A549 (cell line): ENCODE results near the gene PFN2. TPM values are rescaled to one million over a fixed set of nuclear protein-coding genes. Genes with fewer than 3 reads are reported as not detected.

ENCODE experiments used
- ATAC-seq, 2 experiments: fragments of 200-7000 bp in 1 of 2; fragments of >200 bp in 1 of 2; cut with Nextera tagmentation in 1 of 2; cut with Tn5 transposase in 1 of 2; 3 replicates each; pipeline versions ENCODE4 v1.8.0 to v1.9.1; 2018 to 2020; ENCODE audit warnings: mild to moderate bottlenecking in 1 of 2, moderate library complexity in 1 of 2
- CTCF ChIA-PET: fragments of 300-600 bp; sonication (Branson Sonifier 250); formaldehyde crosslinking; extraction: SDS; loops from one replicate; lab custom pipeline; 2021; ENCODE audit warnings: antibody characterized with exemption, inconsistent platforms; lab: Yijun Ruan, JAX
- POLR2A ChIA-PET: fragments of 350-600 bp; formaldehyde crosslinking; extraction: SDS; loops from one replicate; lab custom pipeline; 2021; ENCODE audit warnings: antibody characterized with exemption, inconsistent platforms; lab: Yijun Ruan, JAX
- DNase-seq, 2 experiments: peaks; one replicate each; pipeline versions ENCODE4 v3.0.0 to v3.0.0-alpha.2; 2011 to 2016; ENCODE audit warnings: low read depth in 1 of 2, low spot score in 1 of 2
- FAIRE-seq: peaks from 2 replicates; lab custom pipeline; 2011; peaks lifted over from hg19 to GRCh38; lab: Jason Lieb, UNC
- H3K27ac ChIP-seq, 2 experiments: fragments of >200 bp; sonication (Bioruptor Twin); formaldehyde crosslinking; 3 replicates each; pipeline ENCODE4 v1.5.1; 2016 to 2017
- H3K4me1 ChIP-seq: fragments of >200 bp; sonication (Bioruptor Twin); formaldehyde crosslinking; 3 replicates; pipeline ENCODE4 v1.6.1; 2016
- H3K4me2 ChIP-seq: fragments of >200 bp; sonication (Bioruptor Twin); formaldehyde crosslinking; 3 replicates; pipeline ENCODE4 v1.6.1; 2016
- H3K4me3 ChIP-seq: fragments of >200 bp; sonication (Bioruptor Twin); formaldehyde crosslinking; 3 replicates; pipeline ENCODE4 v1.5.1; 2016
- H3K9me3 ChIP-seq: fragments of >200 bp; sonication (Bioruptor Twin); formaldehyde crosslinking; 3 replicates; pipeline ENCODE4 v1.6.1; 2016
- ATOH8 ChIP-seq: fragments of 250-450 bp; sonication (Bioruptor Pico); IDR thresholded peaks from 2 replicates; pipeline ENCODE4 v1.5.0; 2020; ENCODE audit warnings: low read depth, mild to moderate bottlenecking, moderate library complexity
- BHLHE40 ChIP-seq: IDR thresholded peaks from 2 replicates; pipeline ENCODE4 v1.6.1; 2012; ENCODE audit warnings: low read depth, low read length, inconsistent platforms
- CBX2 ChIP-seq: fragments of 200-600 bp; sonication (generic); IDR thresholded peaks from 2 replicates; pipeline ENCODE4 v1.6.1; 2016; ENCODE audit warnings: low read depth, mild to moderate bottlenecking, borderline replicate concordance
- CHD4 ChIP-seq: fragments of 200-600 bp; sonication (generic); IDR thresholded peaks from 2 replicates; pipeline ENCODE4 v1.6.1; 2016; ENCODE audit warnings: antibody characterized with exemption, mild to moderate bottlenecking, borderline replicate concordance
- E2F6 ChIP-seq: IDR thresholded peaks from 2 replicates; pipeline ENCODE4 v1.6.1; 2012; ENCODE audit warnings: low read depth, borderline replicate concordance
- EHF ChIP-seq: fragments of 250-450 bp; sonication (Bioruptor Pico); IDR thresholded peaks from 2 replicates; pipeline ENCODE4 v1.5.0; 2020; ENCODE audit warnings: mild to moderate bottlenecking
- ELK1 ChIP-seq: fragments of 150-350 bp; IDR thresholded peaks from 2 replicates; pipeline ENCODE4 v1.6.1; 2014; ENCODE audit warnings: low read depth, mild to moderate bottlenecking, low read length
- EP300 ChIP-seq, 2 experiments: fragments of >200 bp; sonication (Bioruptor Twin); formaldehyde crosslinking; IDR thresholded peaks; 2 replicates in 1 of 2; 3 replicates in 1 of 2; pipeline ENCODE4 v1.6.1; 2016 to 2017
- FOSB ChIP-seq: fragments of 250-450 bp; sonication (Bioruptor Pico); IDR thresholded peaks from 2 replicates; pipeline ENCODE4 v1.5.0; 2020; ENCODE audit warnings: mild to moderate bottlenecking, moderate library complexity
- FOSL2 ChIP-seq, 2 experiments: fragments of 450-650 bp in 1 of 2; fragments of >200 bp in 1 of 2; sonication (Bioruptor Twin) in 1 of 2; formaldehyde crosslinking; IDR thresholded peaks; 2 replicates each; pipeline versions ENCODE4 v1.5.0 to v1.6.1; 2016 to 2020; ENCODE audit warnings: mild to moderate bottlenecking in 1 of 2, moderate library complexity in 1 of 2
- FOXS1 ChIP-seq: fragments of 250-450 bp; sonication (Bioruptor Pico); IDR thresholded peaks from 2 replicates; pipeline ENCODE4 v1.5.0; 2020; ENCODE audit warnings: mild to moderate bottlenecking, moderate library complexity
- HES2 ChIP-seq: fragments of >200 bp; sonication (Bioruptor Twin); formaldehyde crosslinking; IDR thresholded peaks from 2 replicates; pipeline ENCODE4 v1.6.1; 2016
- HMGXB4 ChIP-seq: fragments of 250-450 bp; sonication (Bioruptor Pico); IDR thresholded peaks from 2 replicates; pipeline ENCODE4 v1.5.0; 2021; ENCODE audit warnings: mild to moderate bottlenecking, moderate library complexity, borderline replicate concordance
- HOXA7 ChIP-seq: fragments of 250-450 bp; sonication (Bioruptor Pico); IDR thresholded peaks from 2 replicates; pipeline ENCODE4 v1.5.0; 2020; ENCODE audit warnings: mild to moderate bottlenecking, moderate library complexity
- HOXB13 ChIP-seq: fragments of 250-450 bp; sonication (Bioruptor Pico); IDR thresholded peaks from 2 replicates; pipeline ENCODE4 v1.5.0; 2020; ENCODE audit warnings: low read depth, mild to moderate bottlenecking, moderate library complexity
- JUN ChIP-seq, 2 experiments: fragments of >200 bp; sonication (Bioruptor Twin); formaldehyde crosslinking; IDR thresholded peaks; 2 replicates in 1 of 2; 3 replicates in 1 of 2; pipeline ENCODE4 v1.6.1; 2016 to 2017
- KDM1A ChIP-seq: fragments of 200-600 bp; sonication (generic); IDR thresholded peaks from 2 replicates; pipeline ENCODE4 v1.6.1; 2016; ENCODE audit warnings: low read depth, mild to moderate bottlenecking
- MAZ ChIP-seq: fragments of 150-350 bp; IDR thresholded peaks from 2 replicates; pipeline ENCODE4 v1.6.1; 2014; ENCODE audit warnings: antibody characterized with exemption, low read depth, low read length, borderline replicate concordance
- MYC ChIP-seq: IDR thresholded peaks from 2 replicates; pipeline ENCODE4 v1.6.1; 2012; ENCODE audit warnings: mild to moderate bottlenecking, inconsistent platforms, low read length, improper control_type of control experiment, borderline replicate concordance
- NPAS2 ChIP-seq: fragments of 250-450 bp; sonication (Bioruptor Pico); IDR thresholded peaks from 2 replicates; pipeline ENCODE4 v1.8.0; 2022; ENCODE audit warnings: mild to moderate bottlenecking, moderate library complexity, borderline replicate concordance
- PHF8 ChIP-seq: fragments of 200-600 bp; sonication (generic); IDR thresholded peaks from 2 replicates; pipeline ENCODE4 v1.6.1; 2016; ENCODE audit warnings: low read depth, mild to moderate bottlenecking, antibody characterized with exemption, moderate library complexity, borderline replicate concordance
- POLR2AphosphoS2 ChIP-seq: conservative IDR thresholded peaks from 2 replicates; pipeline ENCODE4 v1.6.1; 2012; ENCODE audit warnings: low read length, improper control_type of control experiment, inconsistent platforms
- RAD21 ChIP-seq, 2 experiments: fragments of >200 bp in 1 of 2; sonication (Bioruptor Twin) in 1 of 2; formaldehyde crosslinking in 1 of 2; IDR thresholded peaks in 1 of 2; conservative IDR thresholded peaks in 1 of 2; 2 replicates in 1 of 2; 3 replicates in 1 of 2; pipeline ENCODE4 v1.6.1; 2012 to 2018; ENCODE audit warnings: inconsistent platforms in 1 of 2
- RNF2 ChIP-seq: fragments of 200-600 bp; sonication (generic); IDR thresholded peaks from 2 replicates; pipeline ENCODE4 v1.6.1; 2016; ENCODE audit warnings: low read depth, mild to moderate bottlenecking, antibody characterized with exemption, moderate library complexity, borderline replicate concordance
- SREBF2 ChIP-seq: fragments of 450-650 bp; IDR thresholded peaks from 2 replicates; pipeline ENCODE4 v1.6.1; 2014; ENCODE audit warnings: mild to moderate bottlenecking, moderate library complexity
- USF2 ChIP-seq: fragments of 450-650 bp; IDR thresholded peaks from 2 replicates; pipeline ENCODE4 v1.6.1; 2014; ENCODE audit warnings: antibody characterized with exemption
- ZFP36 ChIP-seq: fragments of 450-650 bp; IDR thresholded peaks from 2 replicates; pipeline ENCODE4 v1.6.1; 2014; ENCODE audit warnings: borderline replicate concordance; ENCODE audit not compliant: partially characterized antibody
- WGBS: methylation state at CpG from one replicate; pipeline ENCODE4 v1.1.6; 2017; ENCODE audit errors: missing lambda C conversion rate; 5-methylcytosine and 5-hydroxymethylcytosine counted together
- polyA plus RNA-seq, 4 experiments: library from polyadenylated mRNA; depleted of rRNA in 3 of 4; stranded (reverse); fragments of >200 nt; fragmentation: RNase III in 1 of 4; extraction: RNeasy Plus Mini Kit Qiagen cat#74134 plus additional on column Dnase treatment in 1 of 4; gene quantifications; 2 replicates in 3 of 4; 3 replicates in 1 of 4; pipeline ENCODE4 v1.2.3, GENCODE V29; 2011 to 2017

Gene PFN2
- polyA plus RNA-seq, 2 of the 4 experiments (the other 2 are of a cell fraction) = 201 to 539 TPM

- WGBS = 92% methylated on average over 3 of the region's 3 CpGs
- H3K4me2 ChIP-seq = no peak overlapping the region
- ChIA-PET CTCF (interaction anchor here (1.1 to 2.0 kb wide), 4 partner anchors 10 to 263 kb away, joined by 4 to 9 read pairs (median 6); no protein-coding TSS in a partner anchor), POLR2A (no interaction called here)
- ATAC-seq (no peak), FAIRE-seq (no peak), DNase-seq (no peak)
- H3K9me3 ChIP-seq = no peaks in the 10 kb centered on the region
- H3K27ac ChIP-seq = no peak overlapping the region
- TF ChIP-seq E2F6 (no peak), HOXB13 (CRISPR knock-in tag) (no peak), ZFP36 (no peak), ELK1 (no peak), RNF2 (no peak), HMGXB4 (no peak), USF2 (no peak), EHF (CRISPR knock-in tag) (no peak), KDM1A (no peak), CBX2 (no peak), MYC (no peak), FOSB (CRISPR knock-in tag) (no peak), POLR2AphosphoS2 (no peak), PHF8 (no peak), HES2 (no peak), SREBF2 (no peak), MAZ (no peak), FOSL2 (IDR thresholded peaks at IDR 0.05) (no peak), FOSL2 (CRISPR knock-in tag; IDR thresholded peaks at IDR 0.05) (no peak)
- H3K4me1 ChIP-seq = peaks cover 18% of the 10 kb centered on the region
- no peak overlapping the region for H3K4me3 ChIP-seq
These were observed 13.2 kb downstream of the PFN2 start for GRCh38 chr3:149957361-149958125.

GRCh38 chr3:149955449-149955848 lies 15.2 kb downstream of the PFN2 start:
- 87% methylated on average over 2 of the region's 2 CpGs for WGBS
- FAIRE-seq = no peak
- TF ChIP-seq FOXS1 (CRISPR knock-in tag) (no peak), HOXA7 (no peak), NPAS2 (CRISPR knock-in tag) (no peak), ATOH8 (CRISPR knock-in tag) (no peak), JUN (IDR thresholded peaks at IDR 0.05) (no peak), HES2 (no peak), EP300 (IDR thresholded peaks at IDR 0.05) (no peak), CHD4 (no peak), BHLHE40 (no peak), HOXB13 (CRISPR knock-in tag) (no peak), RAD21 (conservative IDR thresholded peaks at IDR 0.05 in 1 of 2, IDR thresholded peaks at IDR 0.05 in 1 of 2) (no peak)
- Histone ChIP-seq H3K4me2 (no peak overlapping the region), H3K27ac (no peak overlapping the region), H3K4me3 (no peak overlapping the region), H3K4me1 (peaks cover 18% of the 10 kb centered on the region), H3K9me3 (no peaks in the 10 kb centered on the region)
- ChIA-PET CTCF (interaction anchor here (0.8 to 1.7 kb wide), 6 partner anchors 10 to 228 kb away, joined by 3 to 5 read pairs (median 3); no protein-coding TSS in a partner anchor), POLR2A (no interaction called here)
- ATAC-seq = no peak
- no peak for DNase-seq
